Adrenal gland (tissue), 12 donors: ENCODE measurements around the gene DOCK6. TPM values are rescaled to one million over a fixed set of nuclear protein-coding genes. Genes with fewer than 3 reads are reported as not detected.
A peak's percentile ranks its signal among the peaks of the same experiment; 100 is the strongest.

ENCODE experiments used
- DNase-seq, 7 donors: peaks; one replicate each; pipeline ENCODE4 v3.0.0-alpha.2; 2019 to 2020
- H3K27ac ChIP-seq, 5 donors: fragments of 200-600 bp; sonication (generic) in 4 of 5; 1 replicate in 3 of 5; 2 replicates in 2 of 5; pipeline versions ENCODE4 v1.5.1 to v1.8.0; 2016 to 2020; ENCODE audit warnings: mild to moderate bottlenecking in 1 of 5
- H3K27me3 ChIP-seq: fragments of 200-600 bp; 2 replicates; pipeline ENCODE4 v1.8.0; 2021
- H3K36me3 ChIP-seq, 2 donors: fragments of 200-600 bp; replicated peaks in 1 of 2; 1 replicate in 1 of 2; 2 replicates in 1 of 2; pipeline versions ENCODE4 v1.5.1 to v1.8.0; 2018 to 2022
- H3K4me1 ChIP-seq, 2 donors: fragments of 200-600 bp; replicated peaks in 1 of 2; 1 replicate in 1 of 2; 2 replicates in 1 of 2; pipeline versions ENCODE4 v1.5.1 to v1.8.0; 2018 to 2021
- H3K4me3 ChIP-seq, 4 donors: fragments of 200-600 bp; sonication (generic) in 3 of 4; one replicate each; pipeline ENCODE4 v1.5.1; 2016 to 2018
- H3K9me3 ChIP-seq, 3 donors: fragments of 200-600 bp; sonication (generic) in 1 of 3; replicated peaks in 1 of 3; 1 replicate in 2 of 3; 2 replicates in 1 of 3; pipeline versions ENCODE4 v1.5.1 to v1.8.0; 2016 to 2021
- POLR2A ChIP-seq, 2 donors: fragments of 450-650 bp; IDR thresholded peaks; one replicate each; pipeline ENCODE4 v1.6.1; 2017; ENCODE audit warnings: antibody characterized with exemption in 2 of 2, mild to moderate bottlenecking in 2 of 2, moderate library complexity in 1 of 2
- WGBS, 4 donors: extraction: QIAGEN DNeasy Blood & Tissue Kit in 2 of 4; methylation state at CpG; one replicate each; pipeline versions ENCODE4 v1.1.5 to v1.1.7; 2013 to 2017; 5-methylcytosine and 5-hydroxymethylcytosine counted together
- intact Hi-C, 2 donors: fragments of 100-400 bp; cut with DNase I; formaldehyde crosslinking; loops; one replicate each; pipeline versions ENCODE4 v1.14.1 to v1.15.0; 2022 to 2023
- polyA plus RNA-seq, 3 donors: library from polyadenylated mRNA; stranded (reverse); fragments of 200-250 nt in 2 of 3; fragments of 350-450 nt in 1 of 3; fragmentation: Illumina TruSeq in 1 of 3; extraction: RNeasy Lipid Tissue Mini Kit (QIAGEN cat#74804) in 1 of 3; gene quantifications; one replicate each; pipeline ENCODE4 v1.2.3, GENCODE V29; 2013 to 2014
- total RNA-seq, 9 donors: library from RNA; depleted of rRNA in 4 of 9; stranded (reverse); fragments of >200 nt in 4 of 9; fragments of 120-200 nt in 1 of 9; fragmentation: NEBNext Ultra II Directional in 1 of 9; extraction: Animal tissue kit (Norgen Biotek cat#: 25700) in 1 of 9; gene quantifications; one replicate each; pipeline versions ENCODE4 v1.1.0 to v1.2.4, GENCODE V29; 2013 to 2023
- TF ChIP-seq, protein P1 (sequence below), 6 experiments: fragments of 450-650 bp in 4 of 6; fragments of 200-600 bp in 2 of 6; sonication (generic) in 1 of 6; IDR thresholded peaks; 1 replicate in 5 of 6; 2 replicates in 1 of 6; pipeline versions ENCODE4 v1.5.1 to v1.8.0; 2016 to 2021; ENCODE audit warnings: antibody characterized with exemption in 6 of 6, mild to moderate bottlenecking in 2 of 6, moderate library complexity in 1 of 6
- donor health status: healthy with polysubstance abuse.
- donor health status: Bipolar disorder and iron deficiency.
- donor health status: DM: yes; HTN: yes; CAD: no.
- donor health status: DM: no; HTN: no; CAD: no.
- donor health status: DM: no; HTN: no; CAD: no.
- donor health status: DM: yes; HTN: yes; CAD: no.

The DOCK6 gene
- total and polyA plus RNA-seq, 12 donors, result 4.5 to 152 (median 38.3) TPM

DNA sequence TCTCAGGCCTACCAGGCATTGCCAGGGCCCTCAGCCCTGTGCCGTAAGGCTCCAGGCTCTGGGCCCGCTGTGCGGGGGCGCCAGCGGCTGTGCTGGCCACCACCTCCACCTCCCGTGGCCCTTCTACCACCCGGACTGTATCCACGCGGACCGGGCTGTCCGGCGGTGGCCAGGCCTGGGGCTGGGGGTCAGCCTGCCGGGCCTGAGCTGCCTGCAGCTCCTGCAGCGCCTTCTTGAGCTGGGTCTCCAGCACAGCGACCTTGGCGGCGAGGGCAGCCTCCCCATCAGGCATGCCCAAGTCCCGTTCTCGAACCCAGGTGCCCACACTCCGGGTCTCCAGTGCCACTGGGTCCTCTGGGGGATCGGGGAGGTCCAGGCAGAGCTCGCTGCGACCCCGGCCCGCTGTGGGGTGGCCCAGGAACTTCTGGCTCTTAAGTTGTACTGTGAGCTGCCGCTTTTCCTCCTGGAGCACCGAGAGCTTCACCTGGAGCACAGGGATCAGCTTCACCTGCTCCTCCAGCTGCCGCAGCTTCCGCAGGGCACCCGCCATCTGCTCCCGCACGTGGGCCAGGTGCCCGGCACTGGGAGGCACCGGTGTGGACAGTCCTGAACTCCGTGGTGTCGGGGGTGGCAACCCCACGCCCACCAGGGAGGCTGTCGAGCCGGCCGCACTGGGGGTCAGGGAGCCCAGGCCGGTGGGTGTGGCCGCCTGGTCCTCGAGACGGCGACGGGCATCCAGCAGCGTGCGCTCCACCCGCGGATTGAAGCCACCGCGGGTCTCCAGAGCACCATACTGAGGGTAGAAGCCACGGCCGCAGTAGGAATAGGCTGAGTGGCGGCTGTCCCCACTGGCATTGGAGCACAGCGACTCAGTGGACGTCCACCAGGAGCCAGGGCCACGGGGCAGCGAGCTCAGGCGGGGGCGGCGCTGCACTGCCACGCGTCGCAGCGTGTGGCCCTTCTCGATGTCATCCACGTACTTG is 69.1 kb downstream of the DOCK6 start:
- WGBS, 4 donors, result 92 to 95% (median 94%) methylated on average over 26 to 68 of the region's 68 CpGs
- Histone ChIP-seq H3K4me3 (no peak overlapping the region), H3K27ac (peak overlapping the region in 2 of 5 donors; percentile 5 to 65), H3K27me3 (no peaks in the 10 kb centered on the region), H3K9me3 (no peaks in the 10 kb centered on the region), H3K36me3 (peaks cover 0 to 35% of the 10 kb centered on the region in 2 donors), H3K4me1 (peaks cover 30 to 47% of the 10 kb centered on the region in 2 donors)
- DNase-seq, result no peak
- TF ChIP-seq, protein P1, sequence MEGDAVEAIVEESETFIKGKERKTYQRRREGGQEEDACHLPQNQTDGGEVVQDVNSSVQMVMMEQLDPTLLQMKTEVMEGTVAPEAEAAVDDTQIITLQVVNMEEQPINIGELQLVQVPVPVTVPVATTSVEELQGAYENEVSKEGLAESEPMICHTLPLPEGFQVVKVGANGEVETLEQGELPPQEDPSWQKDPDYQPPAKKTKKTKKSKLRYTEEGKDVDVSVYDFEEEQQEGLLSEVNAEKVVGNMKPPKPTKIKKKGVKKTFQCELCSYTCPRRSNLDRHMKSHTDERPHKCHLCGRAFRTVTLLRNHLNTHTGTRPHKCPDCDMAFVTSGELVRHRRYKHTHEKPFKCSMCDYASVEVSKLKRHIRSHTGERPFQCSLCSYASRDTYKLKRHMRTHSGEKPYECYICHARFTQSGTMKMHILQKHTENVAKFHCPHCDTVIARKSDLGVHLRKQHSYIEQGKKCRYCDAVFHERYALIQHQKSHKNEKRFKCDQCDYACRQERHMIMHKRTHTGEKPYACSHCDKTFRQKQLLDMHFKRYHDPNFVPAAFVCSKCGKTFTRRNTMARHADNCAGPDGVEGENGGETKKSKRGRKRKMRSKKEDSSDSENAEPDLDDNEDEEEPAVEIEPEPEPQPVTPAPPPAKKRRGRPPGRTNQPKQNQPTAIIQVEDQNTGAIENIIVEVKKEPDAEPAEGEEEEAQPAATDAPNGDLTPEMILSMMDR (IDR thresholded peaks at IDR 0.05), result no peak
- no peak for TF ChIP-seq POLR2A (IDR thresholded peaks at IDR 0.05)
- intact Hi-C loops, result no loop called here

DNA sequence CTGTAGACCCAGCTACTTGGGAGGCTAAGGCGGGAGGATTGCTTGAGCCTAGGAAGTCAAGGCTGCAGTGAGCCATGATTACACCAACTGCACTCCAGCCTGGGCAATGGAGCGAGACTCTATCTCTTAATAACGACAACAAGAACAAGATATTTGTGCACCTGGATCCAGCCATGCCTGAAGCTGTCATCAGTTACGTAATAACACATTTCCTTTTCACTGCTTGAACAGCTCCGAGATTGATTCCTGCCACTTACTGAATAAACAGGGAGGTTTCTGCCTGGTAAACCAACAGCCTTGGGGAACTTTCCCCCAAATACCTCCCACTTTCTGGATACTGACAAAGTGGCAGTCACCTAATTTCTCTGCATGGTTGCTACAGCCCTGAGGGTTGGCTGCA is 70.4 kb downstream of the DOCK6 start:
- no peak overlapping the region for H3K4me3 ChIP-seq
- peak overlapping the region in 2 of 5 donors; percentile 51 to 58 for H3K27ac ChIP-seq
- peaks cover 0 to 42% of the 10 kb centered on the region in 2 donors for H3K36me3 ChIP-seq
- H3K4me1 ChIP-seq, result peaks cover 25 to 42% of the 10 kb centered on the region in 2 donors
- H3K9me3 ChIP-seq, result no peaks in the 10 kb centered on the region
- DNase-seq, result no peak
- TF ChIP-seq, protein P1 (IDR thresholded peaks at IDR 0.05), result no peak
- TF ChIP-seq POLR2A (IDR thresholded peaks at IDR 0.05), result no peak
- H3K27me3 ChIP-seq, result no peaks in the 10 kb centered on the region
- intact Hi-C loops, result no loop called here
- 76 to 88% (median 86%) methylated on average over 5 of the region's 5 CpGs for WGBS, 4 donors

DNA sequence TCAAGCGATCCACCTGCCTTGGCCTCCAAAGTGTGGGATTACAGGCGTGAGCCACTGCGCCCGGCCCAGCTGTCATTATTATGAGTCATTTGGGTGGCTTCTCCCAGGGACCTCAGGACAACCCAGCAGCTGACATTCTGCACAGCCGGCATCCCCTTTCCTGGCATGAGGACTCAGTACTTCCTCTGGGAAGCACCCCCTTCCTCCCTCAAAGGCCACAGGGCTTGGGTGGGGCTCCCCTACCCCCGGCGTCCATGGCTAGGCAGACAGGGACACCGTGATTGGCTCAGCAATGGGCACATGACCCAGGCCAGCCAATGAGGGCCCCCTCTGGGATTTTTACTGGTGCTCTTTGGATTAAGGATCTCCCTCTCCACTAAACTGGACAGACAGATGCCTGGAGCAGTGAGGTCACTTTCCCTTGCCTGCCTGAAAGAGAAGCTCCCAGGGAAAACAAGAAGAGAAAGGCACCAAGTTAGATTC is 71.0 kb downstream of the DOCK6 start:
- WGBS, 4 donors, result 21 to 34% (median 31%) methylated on average over 4 to 8 of the region's 8 CpGs
- intact Hi-C loops, result no loop called here
- H3K9me3 ChIP-seq, result no peaks in the 10 kb centered on the region
- H3K36me3 ChIP-seq, result peaks cover 0 to 42% of the 10 kb centered on the region in 2 donors
- H3K4me3 ChIP-seq, result no peak overlapping the region
- TF ChIP-seq, protein P1 (IDR thresholded peaks at IDR 0.05), result no peak
- TF ChIP-seq POLR2A (IDR thresholded peaks at IDR 0.05), result no peak
- H3K4me1 ChIP-seq, result peaks cover 21 to 42% of the 10 kb centered on the region in 2 donors
- H3K27ac ChIP-seq, result peak overlapping the region in 3 of 5 donors; percentile 26 to 58 (median 51)
- H3K27me3 ChIP-seq, result no peaks in the 10 kb centered on the region
- DNase-seq, result peak; percentile 45 to 92 (median 76)

DNA sequence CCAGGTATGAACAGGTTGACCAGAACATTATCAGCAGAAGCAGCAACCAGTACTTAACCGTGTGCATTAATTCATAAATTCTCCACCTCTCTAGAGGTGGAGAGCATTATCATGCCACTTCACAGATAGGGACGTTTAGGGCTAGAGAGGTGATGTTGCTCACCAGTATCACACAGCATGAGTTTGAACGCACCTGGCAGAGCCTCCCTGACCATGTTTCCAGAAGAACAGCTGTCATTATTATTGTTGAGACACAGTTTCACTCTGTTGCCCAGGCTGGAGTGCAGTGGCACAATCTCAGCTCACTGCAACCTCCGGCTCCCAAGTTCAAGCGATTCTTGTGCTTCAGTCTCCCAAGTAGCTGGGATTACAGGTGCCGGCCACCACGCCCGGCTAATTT is 71.8 kb downstream of the DOCK6 start:
- H3K36me3 ChIP-seq, result peaks cover 0 to 42% of the 10 kb centered on the region in 2 donors
- peak overlapping the region in 2 of 5 donors; percentile 51 to 58 for H3K27ac ChIP-seq
- WGBS, 4 donors, result 80 to 92% (median 85%) methylated on average over 8 of the region's 8 CpGs
- H3K4me1 ChIP-seq, result peaks cover 16 to 35% of the 10 kb centered on the region in 2 donors
- no peaks in the 10 kb centered on the region for H3K9me3 ChIP-seq
- H3K27me3 ChIP-seq, result no peaks in the 10 kb centered on the region
- no peak for DNase-seq
- intact Hi-C loops, result no loop called here
- TF ChIP-seq, protein P1 (IDR thresholded peaks at IDR 0.05), result no peak
- TF ChIP-seq POLR2A (IDR thresholded peaks at IDR 0.05), result no peak
- no peak overlapping the region for H3K4me3 ChIP-seq
